Measurements from ENCODE around the gene CTNNBIP1. TPM values are rescaled to one million over a fixed set of nuclear protein-coding genes. Genes with fewer than 3 reads are reported as not detected.

The CTNNBIP1 gene
- polyA plus RNA-seq, 1 of the 3 experiments (the other 2 are of a cell fraction), result 57.6 TPM

- no peak for TF ChIP-seq ZBTB33 (IDR thresholded peaks at IDR 0.05; ENCODE audit: borderline replicate concordance, low read depth)
- TF ChIP-seq YY1 (IDR thresholded peaks at IDR 0.05; ENCODE audit: low read depth), result no peak
- TF ChIP-seq USF2 (IDR thresholded peaks at IDR 0.05; ENCODE audit: borderline replicate concordance, low read depth, low read length), result no peak
- TF ChIP-seq RAD21 (IDR thresholded peaks at IDR 0.05; ENCODE audit: low read length), result no peak
- no peak for TF ChIP-seq TCF12 (IDR thresholded peaks at IDR 0.05)
- no peak for TF ChIP-seq FOXJ3 (CRISPR knock-in tag; IDR thresholded peaks at IDR 0.05)
- no peak for TF ChIP-seq ELF1 (IDR thresholded peaks at IDR 0.05)
- TF ChIP-seq MAX (IDR thresholded peaks at IDR 0.05; ENCODE audit: low read depth), result no peak
- no peak for TF ChIP-seq CHD2 (IDR thresholded peaks at IDR 0.05; ENCODE audit: low read length, partially characterized antibody)
These were observed 76.4 kb downstream of the CTNNBIP1 start (continued) for GRCh38 chr1:9833632-9834031.

GRCh38 chr1:9827558-9828185 is 82.4 kb downstream of the CTNNBIP1 start:
- peaks cover 18% of the 10 kb centered on the region for H3F3A ChIP-seq (replicated peaks; ENCODE audit: insufficient read depth)
- no peak overlapping the region for H3K9ac ChIP-seq
- H4K20me1 ChIP-seq (ENCODE audit: insufficient read depth), result peaks cover 1% of the 10 kb centered on the region; the same call in 1 of the 2 replicates
- H3K4me1 ChIP-seq (ENCODE audit: control insufficient read depth in 1 of 2, insufficient read depth in 2 of 2, low read depth in 1 of 2, low read length in 1 of 2), result peaks cover 0 to 14% of the 10 kb centered on the region in 2 experiments; a peak in 1 of 4 replicates
- H3K9me3 ChIP-seq, result no peaks in the 10 kb centered on the region
- H2AFZ ChIP-seq (ENCODE audit: low read depth), result no peak overlapping the region
- peak; percentile 42 for TF ChIP-seq CTCF (IDR thresholded peaks at IDR 0.05)
- TF ChIP-seq MEF2A (IDR thresholded peaks at IDR 0.05; ENCODE audit: borderline replicate concordance, low read depth), result no peak
- TF ChIP-seq RCOR1 (IDR thresholded peaks at IDR 0.05; ENCODE audit: low read length), result no peak
- H3K4me2 ChIP-seq, result no peak overlapping the region
- ChIA-PET CTCF (interaction anchor here (0.9 to 1.0 kb wide), 2 partner anchors 35 to 138 kb away, joined by 3 to 4 read pairs; no protein-coding TSS in a partner anchor), POLR2A (no interaction called here)
- no peak for DNase-seq
- peaks cover 3% of the 10 kb centered on the region for H3K79me2 ChIP-seq (ENCODE audit: insufficient read depth)
- no peaks in the 10 kb centered on the region for H3K36me3 ChIP-seq (replicated peaks in 1 of 2; ENCODE audit: control insufficient read depth in 1 of 2, insufficient read depth in 2 of 2, low read length in 1 of 2)
- no peak overlapping the region for H3K27ac ChIP-seq (ENCODE audit: low read depth in 2 of 2, low read length in 1 of 2)
- H3K9me2 ChIP-seq, result no peaks in the 10 kb centered on the region
- H3K4me3 ChIP-seq (ENCODE audit: low read depth in 2 of 2, low read length in 1 of 2), result no peak overlapping the region
- no peaks in the 10 kb centered on the region for H3K27me3 ChIP-seq (ENCODE audit: insufficient read depth)
- WGBS (ENCODE audit: low lambda C conversion rate), result 90% methylated on average over 24 of the region's 24 CpGs

Measured in SK-N-SH (cell line).